ENCODE measurements around the gene NIM1K. TPM values are rescaled to one million over a fixed set of nuclear protein-coding genes. Genes with fewer than 3 reads are reported as not detected.
"Not testable (repeated sequence)": the region's sequence is repeated elsewhere in the genome, so short reads cannot be mapped to it uniquely, and the experiment has no call there.

NIM1K gene
- total and polyA plus RNA-seq, 12 donors: 0.07 to 0.42 (median 0.22) TPM; not detected in 2

DNA sequence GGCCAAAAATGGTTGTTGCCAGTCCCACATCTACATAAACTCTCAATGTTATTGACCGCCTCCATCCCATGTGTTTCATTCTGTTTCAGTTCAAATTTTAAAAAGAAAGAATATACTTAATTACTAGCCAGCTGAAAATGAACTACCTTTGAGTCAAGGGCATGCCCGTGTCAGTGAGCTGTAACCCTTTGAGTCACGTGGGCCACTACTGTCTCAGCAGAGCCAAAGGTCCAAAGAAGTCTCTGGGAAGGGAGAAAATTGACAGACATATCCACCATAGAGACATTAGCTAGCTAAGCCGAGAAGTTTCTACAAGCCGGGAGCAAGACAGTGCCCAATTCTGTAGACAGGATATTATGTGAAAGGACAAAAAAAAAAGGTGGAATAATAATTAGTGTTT, 59.7 kb downstream of the NIM1K start:
- TF ChIP-seq, protein P1, sequence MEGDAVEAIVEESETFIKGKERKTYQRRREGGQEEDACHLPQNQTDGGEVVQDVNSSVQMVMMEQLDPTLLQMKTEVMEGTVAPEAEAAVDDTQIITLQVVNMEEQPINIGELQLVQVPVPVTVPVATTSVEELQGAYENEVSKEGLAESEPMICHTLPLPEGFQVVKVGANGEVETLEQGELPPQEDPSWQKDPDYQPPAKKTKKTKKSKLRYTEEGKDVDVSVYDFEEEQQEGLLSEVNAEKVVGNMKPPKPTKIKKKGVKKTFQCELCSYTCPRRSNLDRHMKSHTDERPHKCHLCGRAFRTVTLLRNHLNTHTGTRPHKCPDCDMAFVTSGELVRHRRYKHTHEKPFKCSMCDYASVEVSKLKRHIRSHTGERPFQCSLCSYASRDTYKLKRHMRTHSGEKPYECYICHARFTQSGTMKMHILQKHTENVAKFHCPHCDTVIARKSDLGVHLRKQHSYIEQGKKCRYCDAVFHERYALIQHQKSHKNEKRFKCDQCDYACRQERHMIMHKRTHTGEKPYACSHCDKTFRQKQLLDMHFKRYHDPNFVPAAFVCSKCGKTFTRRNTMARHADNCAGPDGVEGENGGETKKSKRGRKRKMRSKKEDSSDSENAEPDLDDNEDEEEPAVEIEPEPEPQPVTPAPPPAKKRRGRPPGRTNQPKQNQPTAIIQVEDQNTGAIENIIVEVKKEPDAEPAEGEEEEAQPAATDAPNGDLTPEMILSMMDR (IDR thresholded peaks at IDR 0.05): no peak
- intact Hi-C loops (cut with DNase I): no loop called here
- H3K4me3 ChIP-seq: no peak overlapping the region
- H3K27me3 ChIP-seq: no peaks in the 10 kb centered on the region
- H3K27ac ChIP-seq: no peak overlapping the region
- ATAC-seq (no peak), DNase-seq (no peak)
- H3K36me3 ChIP-seq: no peaks in the 10 kb centered on the region
- H3K4me1 ChIP-seq: no peaks in the 10 kb centered on the region
- no peaks in the 10 kb centered on the region for H3K9me3 ChIP-seq
- 82 to 85% methylated on average over 5 of the region's 5 CpGs for WGBS, 2 donors

- 71 to 78% methylated on average over 2 of the region's 2 CpGs for WGBS, 2 donors
- Histone ChIP-seq H3K27ac (no peak overlapping the region), H3K36me3 (no peaks in the 10 kb centered on the region), H3K9me3 (no peaks in the 10 kb centered on the region), H3K27me3 (no peaks in the 10 kb centered on the region), H3K4me3 (no peak overlapping the region), H3K4me1 (no peaks in the 10 kb centered on the region)
- ATAC-seq (no peak), DNase-seq (no peak)
- TF ChIP-seq, protein P1 (IDR thresholded peaks at IDR 0.05): no peak
- intact Hi-C loops (cut with DNase I): no loop called here
Observed at GRCh38 chr5:43255704-43256103, 63.7 kb downstream of the NIM1K start.

DNA sequence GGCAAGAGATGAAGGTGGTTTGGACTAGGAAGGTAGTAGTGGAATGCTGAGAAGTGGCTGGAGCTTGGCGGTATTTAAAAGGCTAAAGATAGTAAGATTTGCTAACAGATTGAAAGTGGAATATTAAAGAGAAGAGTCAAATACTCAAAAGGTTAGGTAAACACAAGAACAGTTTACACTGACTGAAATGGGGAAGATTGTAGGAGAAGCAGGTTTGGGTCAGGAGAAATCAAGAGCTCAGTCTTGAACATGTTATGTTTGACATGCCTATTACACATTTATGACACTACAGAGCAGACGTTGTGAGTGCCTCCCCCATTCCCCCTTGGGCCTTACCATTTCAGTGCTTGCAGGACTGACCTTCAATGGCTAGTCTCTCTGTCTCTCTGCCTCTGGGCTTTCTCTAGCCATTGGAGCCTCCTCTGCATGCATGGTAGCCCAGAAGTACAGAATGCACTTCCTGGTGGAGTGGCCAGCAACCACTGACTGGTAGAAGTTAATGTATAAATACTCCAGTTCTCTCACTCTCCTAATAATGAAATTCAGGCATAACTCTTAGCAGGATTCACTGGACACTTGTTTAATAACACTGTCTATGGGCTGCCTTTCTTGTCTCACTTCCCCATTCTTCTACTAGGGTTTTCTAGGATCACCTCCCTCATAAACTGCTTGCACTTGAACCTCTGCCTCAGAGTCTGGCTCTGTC, 64.4 kb downstream of the NIM1K start:
- H3K27ac ChIP-seq: no peak overlapping the region
- H3K4me3 ChIP-seq: no peak overlapping the region
- DNase-seq (no peak), ATAC-seq (no peak)
- no peaks in the 10 kb centered on the region for H3K4me1 ChIP-seq
- H3K27me3 ChIP-seq: no peaks in the 10 kb centered on the region
- H3K36me3 ChIP-seq: no peaks in the 10 kb centered on the region
- TF ChIP-seq, protein P1 (IDR thresholded peaks at IDR 0.05): no peak
- intact Hi-C loops (cut with DNase I): no loop called here
- H3K9me3 ChIP-seq: no peaks in the 10 kb centered on the region
- 55 to 67% methylated on average over 2 of the region's 2 CpGs for WGBS, 2 donors

GRCh38 chr5:43258116-43258515, 66.1 kb downstream of the NIM1K start:
- WGBS, 2 donors: 72 to 85% methylated on average over 1 of the region's 1 CpG
- Histone ChIP-seq H3K36me3 (no peaks in the 10 kb centered on the region), H3K4me3 (no peak overlapping the region), H3K4me1 (no peaks in the 10 kb centered on the region), H3K9me3 (peaks cover 0 to 8% (median 0%) of the 10 kb centered on the region in 11 donors), H3K27ac (no peak overlapping the region), H3K27me3 (no peaks in the 10 kb centered on the region)
- no peak for ATAC-seq
- intact Hi-C loops (cut with DNase I): no loop called here
- DNase-seq: no peak
- TF ChIP-seq, protein P1 (IDR thresholded peaks at IDR 0.05): no peak

- H3K4me1 ChIP-seq; intact Hi-C loops (cut with DNase I); H3K27me3 ChIP-seq; H3K27ac ChIP-seq; H3K36me3 ChIP-seq; H3K4me3 ChIP-seq; DNase-seq; ATAC-seq: not testable (repeated sequence)
- H3K9me3 ChIP-seq: peaks cover 0 to 16% (median 0%) of the 10 kb centered on the region in 11 donors
- WGBS, 2 donors: 91 to 92% methylated on average over 2 of the region's 2 CpGs
Observed at GRCh38 chr5:43262269-43262668, 70.2 kb downstream of the NIM1K start.
